Spleen (tissue), 7 donors: ENCODE measurements around the gene AGPAT3.

ENCODE experiments used
- CTCF ChIP-seq, 11 experiments: fragments of 200-600 bp in 7 of 11; fragments of 450-650 bp in 4 of 11; sonication (generic) in 4 of 11; IDR thresholded peaks in 8 of 11; conservative IDR thresholded peaks in 3 of 11; 1 replicate in 7 of 11; 2 replicates in 4 of 11; pipeline versions ENCODE4 v1.4.0 to v1.8.0; 2016 to 2021; ENCODE audit warnings: antibody characterized with exemption in 11 of 11, inconsistent platforms in 4 of 11, mild to moderate bottlenecking in 1 of 11
- POLR2A ChIP-seq, 3 donors: fragments of 450-650 bp; IDR thresholded peaks; one replicate each; pipeline ENCODE4 v1.5.1; 2017; ENCODE audit warnings: antibody characterized with exemption in 3 of 3, mild to moderate bottlenecking in 1 of 3
- POLR2AphosphoS5 ChIP-seq, 3 donors: sonication (generic); formaldehyde crosslinking; IDR thresholded peaks; one replicate each; pipeline ENCODE4 v1.5.1; 2017; ENCODE audit warnings: antibody characterized with exemption in 3 of 3
- donor health status: DM: no; HTN: no; CAD: no; lungs with moderate emphysema.
- donor health status: DM: no; HTN: no; CAD: no.
- donor health status: DM: no; HTN: no; CAD: no.

GRCh38 chr21:43994085-43994484, 129.1 kb downstream of the AGPAT3 start:
- TF ChIP-seq CTCF (IDR thresholded peaks at IDR 0.05 in 8 of 11, conservative IDR thresholded peaks at IDR 0.05 in 3 of 11) (no peak), POLR2A (IDR thresholded peaks at IDR 0.05) (no peak), POLR2AphosphoS5 (IDR thresholded peaks at IDR 0.05) (no peak)
